ENCODE results near the gene SLC8A1. TPM values are rescaled to one million over a fixed set of nuclear protein-coding genes. Genes with fewer than 3 reads are reported as not detected.

The SLC8A1 gene
- total RNA-seq, 3 donors from 2014 or later = 8.2 to 14.2 (median 12.2) TPM

GRCh38 chr2:40400336-40400953 lies 51.4 kb downstream of the SLC8A1 start:
- no peak overlapping the region for H3K4me3 ChIP-seq
- no peak for TF ChIP-seq POLR2A (IDR thresholded peaks at IDR 0.05)
- no peak for TF ChIP-seq CTCF (IDR thresholded peaks at IDR 0.05)
- no peaks in the 10 kb centered on the region for H3K27me3 ChIP-seq
- H3K4me1 ChIP-seq = no peaks in the 10 kb centered on the region
- H3K9me3 ChIP-seq = no peaks in the 10 kb centered on the region
- H3K27ac ChIP-seq = no peak overlapping the region
- intact Hi-C loops (cut with DNase I; ENCODE audit: low total_unique reads) = no loop called here
- no peak for DNase-seq (ENCODE audit: low spot score in 2 of 2)
- H3K36me3 ChIP-seq = no peaks in the 10 kb centered on the region

- Histone ChIP-seq H3K36me3 (no peaks in the 10 kb centered on the region), H3K9me3 (no peaks in the 10 kb centered on the region), H3K4me3 (no peak overlapping the region), H3K27ac (no peak overlapping the region), H3K27me3 (no peaks in the 10 kb centered on the region), H3K4me1 (no peaks in the 10 kb centered on the region)
- TF ChIP-seq POLR2AphosphoS5 (IDR thresholded peaks at IDR 0.05) (no peak), CTCF (IDR thresholded peaks at IDR 0.05) (no peak), POLR2A (IDR thresholded peaks at IDR 0.05) (no peak)
- intact Hi-C loops (cut with DNase I; ENCODE audit: low total_unique reads) = no loop called here
- no peak for DNase-seq (ENCODE audit: low spot score in 2 of 2)
These were observed 54.1 kb downstream of the SLC8A1 start for GRCh38 chr2:40397765-40398164.

- no peak for TF ChIP-seq CTCF (IDR thresholded peaks at IDR 0.05)
- TF ChIP-seq POLR2AphosphoS5 (IDR thresholded peaks at IDR 0.05) = no peak
- no peak for TF ChIP-seq POLR2A (IDR thresholded peaks at IDR 0.05)
- H3K27ac ChIP-seq = no peak overlapping the region
- no peak overlapping the region for H3K4me3 ChIP-seq
- no peaks in the 10 kb centered on the region for H3K36me3 ChIP-seq
- H3K9me3 ChIP-seq = no peaks in the 10 kb centered on the region
- no peak for DNase-seq (ENCODE audit: low spot score in 2 of 2)
- H3K4me1 ChIP-seq = no peaks in the 10 kb centered on the region
- intact Hi-C loops (cut with DNase I; ENCODE audit: low total_unique reads) = no loop called here
- no peaks in the 10 kb centered on the region for H3K27me3 ChIP-seq
These were observed 55.8 kb downstream of the SLC8A1 start for GRCh38 chr2:40396124-40396523.

DNA sequence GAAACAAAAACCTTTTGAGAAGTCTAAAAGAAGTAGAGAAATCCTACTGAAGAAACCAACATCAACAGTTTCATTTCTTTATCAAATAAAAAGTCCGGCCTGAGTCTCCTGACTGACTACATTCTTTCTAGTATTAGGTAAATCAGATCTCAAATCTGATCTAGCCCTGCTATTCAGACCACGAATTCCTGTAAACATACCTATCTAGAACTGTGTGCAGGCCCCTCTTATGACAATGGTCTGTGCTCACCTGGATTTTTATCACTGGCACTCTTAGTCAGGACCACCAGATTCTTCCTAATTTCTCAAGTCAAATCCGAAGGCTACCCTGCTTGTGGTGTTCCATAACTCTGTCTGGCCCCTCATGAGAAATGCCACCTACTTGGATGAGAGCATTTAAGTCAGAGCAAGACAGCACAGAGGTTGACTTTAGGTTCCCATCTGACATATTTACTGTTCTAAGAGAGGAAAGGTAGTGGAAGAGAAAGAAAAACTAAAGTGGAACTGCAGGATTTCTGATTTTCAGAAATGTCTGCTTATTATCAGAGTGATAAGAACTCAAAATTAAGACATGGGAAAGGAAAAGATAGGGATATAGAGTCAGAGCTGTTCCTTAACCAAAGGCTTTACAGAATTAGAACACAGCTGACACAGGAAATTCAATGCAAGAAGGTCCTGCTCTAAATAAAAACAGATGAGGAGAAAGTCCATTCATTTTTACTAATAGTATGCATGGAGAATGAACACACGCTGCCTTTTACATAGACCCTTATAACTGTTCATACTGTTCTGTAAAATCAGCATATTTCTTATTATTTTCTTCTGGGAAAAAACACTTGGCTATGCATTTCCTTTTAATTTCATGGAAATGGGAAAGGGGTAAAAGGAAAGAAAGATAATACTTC lies 56.5 kb downstream of the SLC8A1 start:
- intact Hi-C loops (cut with DNase I; ENCODE audit: low total_unique reads) = no loop called here
- Histone ChIP-seq H3K27ac (no peak overlapping the region), H3K4me1 (no peaks in the 10 kb centered on the region), H3K9me3 (no peaks in the 10 kb centered on the region), H3K27me3 (no peaks in the 10 kb centered on the region), H3K4me3 (no peak overlapping the region), H3K36me3 (no peaks in the 10 kb centered on the region)
- TF ChIP-seq POLR2A (IDR thresholded peaks at IDR 0.05) = no peak
- TF ChIP-seq POLR2AphosphoS5 (IDR thresholded peaks at IDR 0.05) = no peak
- TF ChIP-seq CTCF (IDR thresholded peaks at IDR 0.05) = no peak
- no peak for DNase-seq (ENCODE audit: low spot score in 2 of 2)

- Histone ChIP-seq H3K36me3 (no peaks in the 10 kb centered on the region), H3K4me3 (no peak overlapping the region), H3K4me1 (no peaks in the 10 kb centered on the region), H3K9me3 (no peaks in the 10 kb centered on the region), H3K27ac (no peak overlapping the region), H3K27me3 (no peaks in the 10 kb centered on the region)
- no peak for DNase-seq (ENCODE audit: low spot score in 2 of 2)
- TF ChIP-seq POLR2AphosphoS5 (IDR thresholded peaks at IDR 0.05) = no peak
- TF ChIP-seq CTCF (IDR thresholded peaks at IDR 0.05) = no peak
- TF ChIP-seq POLR2A (IDR thresholded peaks at IDR 0.05) = no peak
- intact Hi-C loops (cut with DNase I; ENCODE audit: low total_unique reads) = no loop called here
These were observed 57.3 kb downstream of the SLC8A1 start for GRCh38 chr2:40394597-40394996.

Measured in breast epithelium (tissue), 4 donors.